Rectal smooth muscle tissue (tissue), 1 donor: ENCODE results near the gene NDC1.

Experiments used
- H3K27ac ChIP-seq: one replicate; pipeline ENCODE4 v1.7.0; 2013; ENCODE audit warnings: low read depth, low read length, inconsistent platforms
- H3K27me3 ChIP-seq: one replicate; pipeline ENCODE4 v1.7.0; 2013; ENCODE audit warnings: low read length; ENCODE audit not compliant: control insufficient read depth, insufficient read depth
- H3K36me3 ChIP-seq: one replicate; pipeline ENCODE4 v1.7.0; 2013; ENCODE audit warnings: low read length; ENCODE audit not compliant: control insufficient read depth, insufficient read depth
- H3K4me1 ChIP-seq: one replicate; pipeline ENCODE4 v1.7.0; 2013; ENCODE audit warnings: low read length; ENCODE audit not compliant: control insufficient read depth, insufficient read depth
- H3K4me3 ChIP-seq: one replicate; pipeline ENCODE4 v1.7.0; 2013; ENCODE audit warnings: low read length
- H3K9ac ChIP-seq: one replicate; pipeline ENCODE4 v1.7.0; 2013; ENCODE audit warnings: low read length

Gene NDC1

GRCh38 chr1:53850082-53850673 lies 12.1 kb upstream of the NDC1 start:
- Histone ChIP-seq H3K36me3 (peaks cover 4% of the 10 kb centered on the region), H3K27ac (no peak overlapping the region), H3K4me3 (no peak overlapping the region), H3K9ac (no peak overlapping the region), H3K27me3 (no peaks in the 10 kb centered on the region), H3K4me1 (no peaks in the 10 kb centered on the region)

- Histone ChIP-seq H3K4me1 (no peaks in the 10 kb centered on the region), H3K4me3 (no peak overlapping the region), H3K9ac (no peak overlapping the region), H3K27ac (no peak overlapping the region), H3K36me3 (no peaks in the 10 kb centered on the region), H3K27me3 (no peaks in the 10 kb centered on the region)
These were observed 9.9 kb upstream of the NDC1 start for GRCh38 chr1:53847980-53848379.

- H3K36me3 ChIP-seq: no peaks in the 10 kb centered on the region
- peaks cover 3% of the 10 kb centered on the region for H3K4me1 ChIP-seq
- H3K9ac ChIP-seq: no peak overlapping the region
- no peak overlapping the region for H3K4me3 ChIP-seq
- no peaks in the 10 kb centered on the region for H3K27me3 ChIP-seq
- H3K27ac ChIP-seq: no peak overlapping the region
These were observed 4.3 kb upstream of the NDC1 start for GRCh38 chr1:53842347-53842746.

- peak overlapping the region; percentile 99 for H3K27ac ChIP-seq
- H3K36me3 ChIP-seq: no peaks in the 10 kb centered on the region
- H3K27me3 ChIP-seq: no peaks in the 10 kb centered on the region
- peaks cover 3% of the 10 kb centered on the region for H3K4me1 ChIP-seq
- peak overlapping the region; percentile 99 for H3K4me3 ChIP-seq
- no peak overlapping the region for H3K9ac ChIP-seq
These were observed 518 bp upstream of the NDC1 start for GRCh38 chr1:53838654-53838974.

- peaks cover 3% of the 10 kb centered on the region for H3K4me1 ChIP-seq
These were observed 511 bp downstream of the NDC1 start for GRCh38 chr1:53837646-53837923.

GRCh38 chr1:53835491-53835890 lies 2.6 kb downstream of the NDC1 start:
- no peak overlapping the region for H3K4me3 ChIP-seq
- H3K36me3 ChIP-seq: no peaks in the 10 kb centered on the region
- no peak overlapping the region for H3K27ac ChIP-seq
- no peaks in the 10 kb centered on the region for H3K27me3 ChIP-seq
- no peak overlapping the region for H3K9ac ChIP-seq
- peaks cover 3% of the 10 kb centered on the region for H3K4me1 ChIP-seq

More at GRCh38 chr1:53837646-53837923, 511 bp downstream of the NDC1 start:
- Histone ChIP-seq H3K36me3 (no peaks in the 10 kb centered on the region), H3K4me3 (peak overlapping the region; percentile 99), H3K27ac (peak overlapping the region; percentile 99), H3K9ac (peak overlapping the region; percentile 84), H3K27me3 (no peaks in the 10 kb centered on the region)

GRCh38 chr1:53834776-53835175 lies 3.3 kb downstream of the NDC1 start:
- Histone ChIP-seq H3K27me3 (no peaks in the 10 kb centered on the region), H3K27ac (no peak overlapping the region), H3K4me1 (peaks cover 3% of the 10 kb centered on the region), H3K4me3 (no peak overlapping the region), H3K9ac (no peak overlapping the region), H3K36me3 (no peaks in the 10 kb centered on the region)

GRCh38 chr1:53833393-53833792 lies 4.7 kb downstream of the NDC1 start:
- H3K27ac ChIP-seq: no peak overlapping the region

GRCh38 chr1:53826367-53826766 lies 11.7 kb downstream of the NDC1 start:
- peaks cover 10% of the 10 kb centered on the region for H3K36me3 ChIP-seq
- H3K9ac ChIP-seq: no peak overlapping the region
- no peak overlapping the region for H3K4me3 ChIP-seq
- no peaks in the 10 kb centered on the region for H3K4me1 ChIP-seq
- H3K27me3 ChIP-seq: no peaks in the 10 kb centered on the region
- no peak overlapping the region for H3K27ac ChIP-seq

More at GRCh38 chr1:53833393-53833792, 4.7 kb downstream of the NDC1 start:
- no peaks in the 10 kb centered on the region for H3K27me3 ChIP-seq
- H3K4me3 ChIP-seq: no peak overlapping the region
- no peak overlapping the region for H3K9ac ChIP-seq
- peaks cover 3% of the 10 kb centered on the region for H3K4me1 ChIP-seq
- H3K36me3 ChIP-seq: no peaks in the 10 kb centered on the region

- peaks cover 10% of the 10 kb centered on the region for H3K36me3 ChIP-seq
- no peak overlapping the region for H3K4me3 ChIP-seq
- no peaks in the 10 kb centered on the region for H3K4me1 ChIP-seq
- no peak overlapping the region for H3K9ac ChIP-seq
- H3K27me3 ChIP-seq: no peaks in the 10 kb centered on the region
- no peak overlapping the region for H3K27ac ChIP-seq
These were observed 12.8 kb downstream of the NDC1 start for GRCh38 chr1:53825306-53825705.

GRCh38 chr1:53822931-53823330 lies 15.2 kb downstream of the NDC1 start:
- H3K27ac ChIP-seq: no peak overlapping the region
- H3K4me3 ChIP-seq: no peak overlapping the region
- H3K4me1 ChIP-seq: no peaks in the 10 kb centered on the region
- no peak overlapping the region for H3K9ac ChIP-seq
- H3K27me3 ChIP-seq: no peaks in the 10 kb centered on the region
- H3K36me3 ChIP-seq: peaks cover 9% of the 10 kb centered on the region

- Histone ChIP-seq H3K9ac (no peak overlapping the region), H3K27ac (no peak overlapping the region), H3K36me3 (peaks cover 10% of the 10 kb centered on the region), H3K4me3 (no peak overlapping the region), H3K27me3 (no peaks in the 10 kb centered on the region), H3K4me1 (no peaks in the 10 kb centered on the region)
These were observed 16.7 kb downstream of the NDC1 start for GRCh38 chr1:53821380-53821779.

GRCh38 chr1:53819387-53819786 lies 18.7 kb downstream of the NDC1 start:
- Histone ChIP-seq H3K9ac (no peak overlapping the region), H3K36me3 (peaks cover 6% of the 10 kb centered on the region)

More at GRCh38 chr1:53819387-53819786, 18.7 kb downstream of the NDC1 start:
- Histone ChIP-seq H3K27me3 (no peaks in the 10 kb centered on the region), H3K27ac (no peak overlapping the region), H3K4me3 (no peak overlapping the region), H3K4me1 (no peaks in the 10 kb centered on the region)
